HCT116 (cell line): Measurements from ENCODE around the gene MLX. TPM values are rescaled to one million over a fixed set of nuclear protein-coding genes. Genes with fewer than 3 reads are reported as not detected.
"Not testable (repeated sequence)": the region's sequence is repeated elsewhere in the genome, so short reads cannot be mapped to it uniquely, and the experiment has no call there.

Experiments
- ATAC-seq: fragments of 200-7000 bp; cut with Tn5 transposase; 2 replicates; pipeline ENCODE4 v1.9.1; 2020; ENCODE audit warnings: mild to moderate bottlenecking, moderate library complexity
- BruUV-seq: library from RNA; stranded (reverse); fragments of 400-500 nt; replicated peaks from 2 replicates; lab custom pipeline; 2021; lab: Mats Ljungman, UMichigan
- CTCF ChIA-PET: fragments of 300-600 bp; sonication (Branson Sonifier 250); formaldehyde crosslinking; loops from one replicate; lab custom pipeline; 2021; ENCODE audit warnings: antibody characterized with exemption; lab: Charles Lee
- POLR2A ChIA-PET: fragments of 300-600, 350-600 bp; sonication (Branson Sonifier 250); formaldehyde crosslinking; loops from one replicate; lab custom pipeline; 2021; ENCODE audit warnings: antibody characterized with exemption; lab: Charles Lee
- RAD21 ChIA-PET, 2 experiments: fragments of 300-600 bp; sonication (Branson Sonifier 250); formaldehyde crosslinking; loops; one replicate each; lab custom pipeline; 2023; ENCODE audit warnings: low total read pairs in 2 of 2; ENCODE audit not compliant: uncharacterized antibody in 2 of 2, unreplicated experiment in 2 of 2, low non-redundant PET in 1 of 2; lab: Charles Lee
- DNase-seq: peaks from one replicate; pipeline ENCODE4 v3.0.0-alpha.2; 2010; ENCODE audit warnings: low read depth, low spot score
- H2AFZ ChIP-seq: fragments of 200-600 bp; shearing (Covaris generic), sonication (generic); 2 replicates; pipeline ENCODE4 v1.6.1; 2017; ENCODE audit warnings: low read depth, mixed run types, mixed read lengths, antibody characterized with exemption, low read length; ENCODE audit not compliant: poor library complexity, severe bottlenecking
- H3K27ac ChIP-seq: 2 replicates; pipeline ENCODE4 v1.5.1; 2012; ENCODE audit warnings: low read depth, low read length
- H3K27me3 ChIP-seq: fragments of 200-600 bp; sonication (generic); 2 replicates; pipeline ENCODE4 v1.6.1; 2016; ENCODE audit warnings: mixed run types, low read length, mixed read lengths; ENCODE audit not compliant: insufficient read depth
- H3K36me3 ChIP-seq, 2 experiments: fragments of 200-500 bp in 1 of 2; fragments of 200-600 bp in 1 of 2; sonication (Bioruptor generic) in 1 of 2; sonication (generic) in 1 of 2; 2 replicates each; pipeline versions ENCODE4 v1.5.1 to v1.6.1; 2014 to 2016; ENCODE audit warnings: low read length in 2 of 2, inconsistent platforms in 1 of 2, mixed read lengths in 1 of 2, mixed run types in 1 of 2; ENCODE audit not compliant: insufficient read depth in 2 of 2, control insufficient read depth in 1 of 2
- H3K4me1 ChIP-seq, 2 experiments: fragments of 200-600 bp in 1 of 2; sonication (generic) in 1 of 2; 2 replicates each; pipeline versions ENCODE4 v1.5.1 to v1.6.1; 2012 to 2017; ENCODE audit warnings: low read length in 2 of 2, inconsistent platforms in 1 of 2, mild to moderate bottlenecking in 1 of 2, mixed read lengths in 1 of 2, mixed run types in 1 of 2, moderate library complexity in 1 of 2; ENCODE audit not compliant: insufficient read depth in 2 of 2, control insufficient read depth in 1 of 2
- H3K4me2 ChIP-seq: fragments of 200-600 bp; sonication (generic); 2 replicates; pipeline ENCODE4 v1.6.1; 2017; ENCODE audit warnings: mixed run types, low read length, mixed read lengths
- H3K4me3 ChIP-seq, 2 experiments: fragments of 200-600 bp in 1 of 2; sonication (generic) in 1 of 2; replicated peaks in 1 of 2; 2 replicates each; pipeline ENCODE4 v1.5.1; 2011 to 2016; ENCODE audit warnings: low read length in 2 of 2, control low read depth in 1 of 2, low read depth in 1 of 2, mild to moderate bottlenecking in 1 of 2, mixed read lengths in 1 of 2, mixed run types in 1 of 2
- H3K79me2 ChIP-seq: fragments of 200-600 bp; sonication (generic); 2 replicates; pipeline ENCODE4 v1.6.1; 2017; ENCODE audit warnings: mild to moderate bottlenecking, mixed run types, low read length, moderate library complexity, mixed read lengths; ENCODE audit not compliant: insufficient read depth
- H3K9ac ChIP-seq: fragments of 200-600 bp; sonication (generic); 2 replicates; pipeline ENCODE4 v1.6.1; 2016; ENCODE audit warnings: low read length, mixed read lengths
- H3K9me2 ChIP-seq: fragments of 200-600 bp; sonication (generic), shearing (Covaris generic); 2 replicates; pipeline ENCODE4 v1.6.1; 2017; ENCODE audit warnings: mixed run types, mild to moderate bottlenecking, moderate library complexity; ENCODE audit not compliant: insufficient read depth
- H3K9me3 ChIP-seq, 2 experiments: fragments of 200-500 bp in 1 of 2; fragments of 200-600 bp in 1 of 2; sonication (Bioruptor generic) in 1 of 2; sonication (generic) in 1 of 2; 2 replicates each; pipeline ENCODE4 v1.6.1; 2014 to 2017; ENCODE audit warnings: low read length in 2 of 2, mixed read lengths in 2 of 2, inconsistent platforms in 1 of 2, low read depth in 1 of 2, mild to moderate bottlenecking in 1 of 2, mixed run types in 1 of 2, moderate library complexity in 1 of 2; ENCODE audit not compliant: control insufficient read depth in 1 of 2, insufficient read depth in 1 of 2
- H4K20me1 ChIP-seq: fragments of 200-600 bp; sonication (generic), shearing (Covaris generic); 2 replicates; pipeline ENCODE4 v1.6.1; 2017; ENCODE audit warnings: mixed run types, mild to moderate bottlenecking, moderate library complexity; ENCODE audit not compliant: insufficient read depth
- CTCF ChIP-seq, 3 experiments: fragments of 200-600 bp in 1 of 3; sonication (generic) in 1 of 3; IDR thresholded peaks in 2 of 3; conservative IDR thresholded peaks in 1 of 3; 2 replicates each; pipeline ENCODE4 v1.5.1; 2012 to 2017; ENCODE audit warnings: low read depth in 2 of 3, low read length in 2 of 3, antibody characterized with exemption in 1 of 3, borderline replicate concordance in 1 of 3, control low read depth in 1 of 3, mild to moderate bottlenecking in 1 of 3, mixed read lengths in 1 of 3, mixed run types in 1 of 3, moderate library complexity in 1 of 3; ENCODE audit not compliant: insufficient read depth in 1 of 3
- EGR1 ChIP-seq: IDR thresholded peaks from 2 replicates; pipeline ENCODE4 v1.6.1; 2012; ENCODE audit warnings: low read depth
- POLR2A ChIP-seq: IDR thresholded peaks from 2 replicates; pipeline ENCODE4 v1.7.0; 2011; ENCODE audit warnings: borderline replicate concordance; ENCODE audit not compliant: insufficient read depth, insufficient read length; ENCODE audit errors: extremely low read depth
- SP1 ChIP-seq: IDR thresholded peaks from 2 replicates; pipeline ENCODE4 v1.6.1; 2012; ENCODE audit warnings: low read depth
- intact Hi-C: fragments of 100-400 bp; cut with micrococcal nuclease; formaldehyde crosslinking; loops from 2 replicates; pipeline ENCODE4 v1.10.0; 2022
- total RNA-seq: library from RNA; stranded (reverse); gene quantifications from one replicate; pipeline ENCODE4 v1.2.1, GENCODE V29; 2021; ENCODE audit not compliant: unreplicated experiment

The MLX gene
- total RNA-seq, 1 experiment from 2014 or later, result 47.9 TPM

GRCh38 chr17:42609182-42609813 is 42.4 kb downstream of the MLX start, which contains the start of the genes RETREG3 and TUBG1 (continued):
- TF ChIP-seq CTCF (IDR thresholded peaks at IDR 0.05 in 2 of 3, conservative IDR thresholded peaks at IDR 0.05 in 1 of 3; ENCODE audit: borderline replicate concordance in 1 of 3, insufficient read depth in 1 of 3, low read depth in 2 of 3, low read length in 2 of 3) (no peak), SP1 (peak; percentile 25; the same call in 1 of the 2 replicates), POLR2A (peak; percentile 76), EGR1 (peak; percentile 61)

GRCh38 chr17:42609814-42610801 is 43.2 kb downstream of the MLX start:
- CTCF ChIA-PET, result interaction anchor here (1.0 to 3.1 kb wide), 6 partner anchors 9 to 69 kb away, joined by 3 to 17 read pairs (median 8); partner anchors contain the start of gene TUBG2
- not testable (repeated sequence) for H2AFZ ChIP-seq
- POLR2A ChIA-PET, result interaction anchor here (0.8 to 2.2 kb wide), 6 partner anchors 8 to 68 kb away, joined by 3 to 16 read pairs (median 4); partner anchors contain the start of gene PLEKHH3

More at GRCh38 chr17:42609814-42610801, 43.2 kb downstream of the MLX start:
- not testable (repeated sequence) for H3K9me3 ChIP-seq, DNase-seq, H3K9me2 ChIP-seq, H3K27me3 ChIP-seq, H4K20me1 ChIP-seq
- RAD21 ChIA-PET, result interaction anchor here (0.8 to 1.0 kb wide), 5 partner anchors 14 to 154 kb away, joined by 3 to 6 read pairs (median 3); partner anchors contain the start of gene PSMC3IP (in 1 of the 2)
- ATAC-seq, result peak; percentile 45
- H3K4me2 ChIP-seq, result peak overlapping the region; percentile 83
- H3K27ac ChIP-seq, result peak overlapping the region; percentile 82
- peaks cover 29 to 33% of the 10 kb centered on the region in 2 experiments; a peak in 3 of 4 replicates for H3K36me3 ChIP-seq
- H3K4me1 ChIP-seq, result peaks cover 0 to 12% of the 10 kb centered on the region in 2 experiments; a peak in 3 of 4 replicates
- TSS peak; percentile 76 for BruUV-seq
- peak overlapping the region; percentile 76 to 85 for H3K4me3 ChIP-seq
- peaks cover 62% of the 10 kb centered on the region for H3K79me2 ChIP-seq
- peak overlapping the region; percentile 96 for H3K9ac ChIP-seq
- intact Hi-C loops, result loop anchor here (2.0 kb wide), 1 partner anchor 69 kb away; no protein-coding TSS in a partner anchor
